Endometrial microvascular endothelial cells (primary cell): Measurements from ENCODE around the gene SLC1A4. TPM values are rescaled to one million over a fixed set of nuclear protein-coding genes. Genes with fewer than 3 reads are reported as not detected.
"Not testable (repeated sequence)": the region's sequence is repeated elsewhere in the genome, so short reads cannot be mapped to it uniquely, and the experiment has no call there.

ENCODE experiments used
- in situ Hi-C: cut with HindIII; loops from 2 replicates; pipeline ENCODE4 v1.10.0; 2017; ENCODE audit warnings: low sequenced_read_pairs, low pct_unique_long_range_greater_than_20kb; ENCODE audit errors: inconsistent ontology term
- total RNA-seq: library from RNA; depleted of rRNA; stranded (reverse); fragments of >200 nt; gene quantifications from one replicate; pipeline ENCODE4 v1.2.3, GENCODE V29; 2015; ENCODE audit errors: inconsistent ontology term

The SLC1A4 gene
- total RNA-seq, 1 donor from 2014 or later, result 5.6 TPM

- in situ Hi-C loops, result no loop called here
Measured at GRCh38 chr2:64987956-64988419, 1.2 kb upstream of the SLC1A4 start.

GRCh38 chr2:64988420-64989125, 626 bp upstream of the SLC1A4 start:
- in situ Hi-C loops, result no loop called here

GRCh38 chr2:64989982-64990614, 899 bp downstream of the SLC1A4 start:
- in situ Hi-C loops, result no loop called here

GRCh38 chr2:64990876-64991275, 1.7 kb downstream of the SLC1A4 start:
- in situ Hi-C loops, result no loop called here

- in situ Hi-C loops, result no loop called here
Measured at GRCh38 chr2:64992218-64992617, 3.0 kb downstream of the SLC1A4 start.

- in situ Hi-C loops, result no loop called here
Measured at GRCh38 chr2:64992990-64993389, 3.8 kb downstream of the SLC1A4 start.

- in situ Hi-C loops, result no loop called here
Measured at GRCh38 chr2:64995041-64995440, 5.8 kb downstream of the SLC1A4 start.

GRCh38 chr2:64996871-64997307, 7.7 kb downstream of the SLC1A4 start:
- in situ Hi-C loops, result no loop called here

- in situ Hi-C loops, result no loop called here
Measured at GRCh38 chr2:64998658-64999061, 9.5 kb downstream of the SLC1A4 start.

GRCh38 chr2:64999754-65000153, 10.6 kb downstream of the SLC1A4 start:
- in situ Hi-C loops, result no loop called here

- in situ Hi-C loops, result no loop called here
Measured at GRCh38 chr2:65000644-65001043, 11.4 kb downstream of the SLC1A4 start.

GRCh38 chr2:65003037-65003436, 13.8 kb downstream of the SLC1A4 start:
- in situ Hi-C loops, result no loop called here

GRCh38 chr2:65004232-65004631, 15.0 kb downstream of the SLC1A4 start:
- in situ Hi-C loops, result not testable (repeated sequence)

GRCh38 chr2:65013776-65014175, 24.6 kb downstream of the SLC1A4 start:
- in situ Hi-C loops, result no loop called here

- in situ Hi-C loops, result no loop called here
Measured at GRCh38 chr2:65015731-65016130, 26.5 kb downstream of the SLC1A4 start.

- in situ Hi-C loops, result no loop called here
Measured at GRCh38 chr2:65016789-65017188, 27.6 kb downstream of the SLC1A4 start.

GRCh38 chr2:65017335-65017734, 28.1 kb downstream of the SLC1A4 start:
- in situ Hi-C loops, result no loop called here

- in situ Hi-C loops, result no loop called here
Measured at GRCh38 chr2:65018141-65018582, 29.0 kb downstream of the SLC1A4 start.

- in situ Hi-C loops, result no loop called here
Measured at GRCh38 chr2:65019010-65019409, 29.8 kb downstream of the SLC1A4 start.

GRCh38 chr2:65019675-65020195, 30.5 kb downstream of the SLC1A4 start:
- in situ Hi-C loops, result no loop called here
